Erythroblast (primary cell): ENCODE measurements around the gene DNASE1L2.

Experiments used
- GATA1 ChIP-seq: IDR thresholded peaks from 2 replicates; pipeline ENCODE4 v1.6.1; 2011; ENCODE audit warnings: low read depth, mild to moderate bottlenecking, control low read depth, low read length, moderate library complexity
- POLR2A ChIP-seq: IDR thresholded peaks from 2 replicates; pipeline ENCODE4 v1.6.1; 2011; ENCODE audit warnings: mild to moderate bottlenecking, low read length

DNA sequence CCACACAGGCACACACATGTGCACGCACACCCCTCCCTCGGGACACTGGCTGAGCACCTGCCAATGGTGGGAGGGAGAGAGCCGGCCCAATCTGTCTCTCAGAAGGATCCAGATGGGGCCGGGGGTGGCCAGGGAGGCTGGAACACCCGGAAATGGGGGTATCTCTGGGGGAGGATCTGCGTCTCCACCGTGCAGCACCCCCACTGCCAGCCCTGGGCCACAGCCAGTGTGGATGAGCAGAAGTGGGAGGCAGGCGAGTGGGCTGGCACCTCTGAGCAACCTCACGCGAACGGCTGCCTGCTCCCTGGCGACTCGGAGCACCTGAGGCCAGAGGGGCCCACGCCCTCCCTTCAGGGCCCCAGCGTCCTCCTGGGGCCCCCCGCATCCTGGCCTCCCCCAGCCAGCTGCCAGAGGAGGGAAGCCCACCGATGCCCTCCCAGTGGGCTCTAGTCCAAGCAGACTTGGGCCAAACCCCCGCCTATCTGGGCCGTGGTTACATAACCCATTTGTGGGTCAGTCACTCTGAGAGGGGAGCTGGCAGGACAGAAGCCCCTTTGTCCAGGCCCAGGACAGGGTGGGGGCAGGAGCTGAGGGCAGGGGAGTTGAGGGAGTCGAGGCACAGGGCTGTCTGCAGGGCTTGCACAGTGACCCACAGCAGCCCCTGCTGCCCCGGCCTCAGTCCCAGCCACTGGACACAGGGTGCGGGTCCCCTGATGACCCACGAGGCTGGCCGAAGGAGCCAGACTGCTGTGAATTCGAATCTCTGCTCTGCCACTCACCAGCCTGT is 45.4 kb upstream of the DNASE1L2 start:
- TF ChIP-seq POLR2A (no peak), GATA1 (no peak)
